HTERT RPE-1 (cell line): Measurements from ENCODE around the gene CYTH1.

Experiments used
- in situ Hi-C: fragments of 300-500 bp; cut with MboI; formaldehyde crosslinking; loops from 4 replicates; pipeline ENCODE4 v1.14.3; 2020; ENCODE audit warnings: low sequenced_read_pairs

Gene CYTH1

DNA sequence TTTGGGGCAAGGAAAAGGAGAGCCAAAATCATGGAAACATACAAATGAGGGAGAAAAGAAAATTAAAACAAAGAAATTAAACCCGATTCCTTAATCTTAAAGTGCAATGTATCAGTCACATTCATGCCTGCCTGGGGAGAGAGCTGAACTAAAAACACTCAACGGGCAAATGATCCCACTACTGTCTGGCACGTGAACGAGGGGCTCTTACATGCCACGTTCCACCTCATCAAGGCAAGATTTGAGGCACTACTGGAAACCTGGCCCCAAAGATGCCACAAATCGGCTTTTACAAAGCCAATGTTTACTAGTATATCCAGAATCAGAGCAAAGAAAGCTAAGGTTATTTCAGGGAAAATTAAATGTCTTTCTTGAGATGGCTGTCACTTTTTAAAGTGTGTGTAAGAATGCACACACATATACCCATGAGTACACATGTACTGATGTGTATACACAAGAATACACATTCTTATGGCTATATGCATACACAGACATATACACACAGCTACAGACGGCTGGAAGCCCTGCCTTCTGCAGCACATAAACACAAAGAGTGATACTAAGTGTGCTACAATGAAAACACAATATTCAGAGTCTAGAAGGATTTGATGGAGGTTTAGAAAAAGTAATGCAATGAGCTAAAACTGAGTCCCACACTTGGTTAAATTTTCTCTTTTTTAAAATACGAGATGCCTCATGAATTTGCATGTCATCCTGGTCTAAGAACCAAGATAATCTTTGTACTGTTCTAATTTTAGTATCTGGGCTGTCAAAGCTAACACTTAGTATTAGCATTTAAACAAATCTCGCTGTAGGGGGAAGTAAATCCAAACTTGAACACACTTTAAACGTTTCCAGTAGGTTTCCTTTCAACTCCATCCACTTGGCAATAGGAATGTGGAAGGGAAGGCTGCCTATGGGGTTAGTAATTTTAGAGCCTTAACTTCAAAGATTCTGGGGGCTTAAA is 85.8 kb downstream of the CYTH1 start:
- in situ Hi-C loops, result no loop called here

- in situ Hi-C loops, result no loop called here
Measured at GRCh38 chr17:78694805-78695531, 87.1 kb downstream of the CYTH1 start.

GRCh38 chr17:78693346-78694083 is 88.6 kb downstream of the CYTH1 start:
- in situ Hi-C loops, result no loop called here

GRCh38 chr17:78692460-78693010 is 89.5 kb downstream of the CYTH1 start:
- in situ Hi-C loops, result no loop called here

GRCh38 chr17:78689029-78689428 is 93.0 kb downstream of the CYTH1 start:
- in situ Hi-C loops, result no loop called here

DNA sequence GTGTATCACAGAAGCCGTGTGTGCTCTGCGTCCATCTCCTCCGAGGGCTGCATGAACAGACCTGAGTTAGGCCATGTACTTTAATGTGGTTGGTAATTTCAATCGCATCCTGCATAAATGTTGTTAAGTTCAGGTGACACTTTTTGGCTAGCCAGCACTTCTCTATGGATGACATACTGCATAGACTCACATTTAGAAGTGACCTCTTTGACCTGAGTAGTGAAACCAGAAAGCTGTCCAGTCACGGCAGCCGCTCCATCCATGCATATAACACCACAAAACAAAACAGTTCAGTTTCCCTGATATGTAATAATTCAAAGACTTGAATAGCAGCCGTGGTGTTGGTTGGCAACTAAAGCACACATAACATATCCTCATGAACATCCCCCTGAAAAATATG is 94.1 kb downstream of the CYTH1 start:
- in situ Hi-C loops, result no loop called here

GRCh38 chr17:78687125-78687524 is 94.9 kb downstream of the CYTH1 start:
- in situ Hi-C loops, result no loop called here

DNA sequence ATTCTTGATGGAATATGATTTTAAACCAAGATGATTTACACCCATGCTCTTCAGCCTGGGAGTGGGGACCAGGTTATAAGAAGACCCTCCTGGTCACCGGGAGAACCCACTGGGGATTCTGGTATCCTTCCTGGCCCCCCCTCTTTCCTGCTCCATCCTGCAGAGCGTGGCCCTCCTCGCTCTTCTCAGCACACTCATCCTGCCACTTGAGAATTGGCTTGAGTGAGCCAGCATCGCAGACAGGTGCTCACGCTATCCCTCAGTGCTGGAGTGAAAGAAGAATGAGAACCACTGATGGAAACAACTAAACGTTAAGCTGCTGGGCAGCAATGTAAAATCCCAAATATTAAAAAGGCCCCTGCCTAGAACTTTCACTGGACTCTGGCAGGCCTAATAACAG is 98.0 kb downstream of the CYTH1 start:
- in situ Hi-C loops, result no loop called here

DNA sequence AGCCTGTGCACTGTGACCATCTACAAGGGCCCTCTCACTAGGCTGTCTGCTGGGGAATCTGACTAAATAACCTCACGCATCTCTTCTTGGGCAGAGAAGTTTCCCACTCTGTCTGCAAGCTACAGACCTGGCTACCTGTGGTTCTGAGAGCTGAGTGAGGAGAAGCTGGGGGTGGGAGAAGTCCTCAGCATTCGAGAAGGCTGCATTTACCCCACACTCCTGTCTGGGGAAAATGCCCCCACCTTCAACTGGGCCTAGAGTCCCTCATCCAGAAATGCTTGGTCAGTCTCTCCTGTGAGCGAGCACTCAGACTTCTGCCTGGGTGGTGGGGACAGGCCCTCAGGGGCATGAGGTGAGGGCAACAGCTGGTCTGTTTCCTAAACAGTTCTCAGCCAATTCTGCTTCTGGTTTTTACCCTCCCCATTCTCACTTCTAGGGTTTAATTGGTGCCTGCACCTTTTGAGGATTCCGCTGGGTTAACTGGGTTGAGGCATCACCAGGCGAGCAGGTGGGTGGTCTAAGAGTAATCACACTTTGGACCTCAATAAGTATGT is 98.6 kb downstream of the CYTH1 start:
- in situ Hi-C loops, result no loop called here

DNA sequence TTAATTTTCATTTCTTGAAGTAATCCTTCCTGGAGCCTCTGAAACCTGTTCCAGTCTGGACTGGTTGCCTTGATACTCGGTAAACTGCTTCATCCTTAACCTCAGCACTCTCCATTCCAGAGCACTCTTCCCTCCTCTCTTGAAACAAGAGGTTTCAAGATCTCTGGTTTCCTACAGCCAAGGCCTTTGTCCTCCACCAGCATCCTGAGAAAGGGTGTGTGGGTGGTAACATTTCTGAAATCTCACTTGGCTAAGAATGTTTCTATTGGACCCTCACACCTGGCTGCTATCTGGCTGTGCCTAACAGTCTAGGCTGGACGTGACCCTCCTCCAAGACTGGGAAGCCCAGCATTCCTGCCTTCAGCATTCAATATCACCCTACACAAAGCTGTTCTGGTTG is 99.7 kb downstream of the CYTH1 start:
- in situ Hi-C loops, result no loop called here

GRCh38 chr17:78680436-78680835 is 101.6 kb downstream of the CYTH1 start:
- in situ Hi-C loops, result no loop called here

DNA sequence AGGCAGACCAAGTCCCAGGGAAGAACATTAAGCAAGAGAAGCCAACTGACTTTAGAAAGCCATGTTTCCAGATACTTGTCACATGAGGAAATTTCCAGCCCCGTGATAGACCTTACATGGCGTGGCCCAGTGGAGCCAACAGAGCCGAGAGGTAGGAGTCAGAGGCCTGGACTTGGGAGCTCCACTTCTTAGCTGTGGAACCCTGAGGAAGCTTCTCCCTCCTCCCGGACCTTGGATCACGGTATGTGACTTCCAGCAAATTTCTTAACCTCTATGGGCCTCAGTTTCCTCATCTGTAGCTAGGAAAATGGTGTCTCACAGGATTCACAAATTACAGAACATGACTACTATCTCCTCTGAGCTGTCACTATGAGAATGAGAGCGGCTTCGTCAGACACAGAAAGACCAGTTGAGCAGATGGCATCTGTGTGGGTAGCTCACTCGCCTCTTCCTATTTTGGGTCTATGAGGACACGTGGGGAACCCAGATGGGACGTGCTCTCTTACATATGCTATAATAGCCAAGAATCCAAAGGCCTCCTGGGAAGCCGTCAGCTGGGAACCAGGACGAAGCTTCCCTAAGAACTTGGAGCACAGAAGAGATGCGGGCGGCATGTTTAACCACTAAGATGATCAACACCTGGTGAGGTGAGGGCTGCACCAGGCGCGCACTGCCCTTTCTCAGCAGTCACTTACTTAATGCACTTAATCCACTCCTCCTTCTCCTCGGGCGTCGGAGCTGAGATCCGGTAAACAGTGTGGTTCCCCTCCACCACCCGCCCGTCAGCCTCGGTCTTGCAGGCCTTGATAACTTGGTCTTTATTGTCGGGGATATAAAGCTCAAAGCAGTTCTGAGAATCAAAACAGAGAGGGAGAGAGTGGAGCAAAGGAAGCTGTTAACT is 102.3 kb downstream of the CYTH1 start:
- in situ Hi-C loops, result no loop called here

GRCh38 chr17:78678711-78679110 is 103.4 kb downstream of the CYTH1 start:
- in situ Hi-C loops, result no loop called here

- in situ Hi-C loops, result no loop called here
Measured at GRCh38 chr17:78678222-78678557, 103.9 kb downstream of the CYTH1 start.

DNA sequence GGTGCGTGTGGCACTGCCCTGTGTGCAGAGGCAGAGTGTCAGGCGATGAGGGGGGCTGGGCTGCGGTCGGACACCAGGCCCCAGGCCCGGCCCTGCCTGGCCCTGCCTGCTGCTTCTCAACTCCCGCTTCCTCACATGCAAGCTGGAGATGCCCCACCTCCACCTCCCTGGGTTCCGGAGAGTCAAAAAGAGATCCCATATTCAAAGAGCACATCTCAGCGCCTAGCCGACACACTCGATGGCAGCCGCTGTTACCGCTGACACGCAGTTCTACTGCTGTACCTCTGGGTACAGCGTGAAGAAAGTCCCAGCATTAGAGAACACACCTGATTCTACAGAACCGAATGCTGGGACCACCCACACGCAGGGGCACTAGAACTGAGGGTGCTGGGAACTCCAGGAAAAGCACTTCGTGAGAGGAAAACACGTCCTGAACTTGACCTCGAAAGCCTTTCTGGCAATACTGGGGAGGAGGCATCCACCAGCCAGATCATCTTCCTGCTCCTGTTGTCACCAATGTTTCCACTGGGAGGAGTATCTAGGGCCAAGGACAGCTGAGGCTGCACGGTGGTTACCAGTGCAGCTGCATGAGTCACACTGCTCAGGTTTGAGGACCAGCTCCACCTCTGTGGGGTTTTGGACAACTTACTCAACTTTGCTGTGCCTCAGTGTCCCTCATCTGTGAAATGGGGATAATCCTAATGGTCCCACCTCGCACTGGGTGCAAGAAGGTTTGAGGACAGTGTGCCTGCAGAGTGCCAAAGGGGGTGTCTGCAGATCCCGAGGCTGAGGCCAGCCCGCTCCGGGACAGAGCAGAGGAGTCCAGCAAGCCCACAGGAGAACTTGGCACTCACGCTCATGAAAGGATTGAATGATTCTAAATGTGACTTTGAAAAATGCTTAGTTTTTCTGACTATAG is 104.5 kb downstream of the CYTH1 start:
- in situ Hi-C loops, result no loop called here

DNA sequence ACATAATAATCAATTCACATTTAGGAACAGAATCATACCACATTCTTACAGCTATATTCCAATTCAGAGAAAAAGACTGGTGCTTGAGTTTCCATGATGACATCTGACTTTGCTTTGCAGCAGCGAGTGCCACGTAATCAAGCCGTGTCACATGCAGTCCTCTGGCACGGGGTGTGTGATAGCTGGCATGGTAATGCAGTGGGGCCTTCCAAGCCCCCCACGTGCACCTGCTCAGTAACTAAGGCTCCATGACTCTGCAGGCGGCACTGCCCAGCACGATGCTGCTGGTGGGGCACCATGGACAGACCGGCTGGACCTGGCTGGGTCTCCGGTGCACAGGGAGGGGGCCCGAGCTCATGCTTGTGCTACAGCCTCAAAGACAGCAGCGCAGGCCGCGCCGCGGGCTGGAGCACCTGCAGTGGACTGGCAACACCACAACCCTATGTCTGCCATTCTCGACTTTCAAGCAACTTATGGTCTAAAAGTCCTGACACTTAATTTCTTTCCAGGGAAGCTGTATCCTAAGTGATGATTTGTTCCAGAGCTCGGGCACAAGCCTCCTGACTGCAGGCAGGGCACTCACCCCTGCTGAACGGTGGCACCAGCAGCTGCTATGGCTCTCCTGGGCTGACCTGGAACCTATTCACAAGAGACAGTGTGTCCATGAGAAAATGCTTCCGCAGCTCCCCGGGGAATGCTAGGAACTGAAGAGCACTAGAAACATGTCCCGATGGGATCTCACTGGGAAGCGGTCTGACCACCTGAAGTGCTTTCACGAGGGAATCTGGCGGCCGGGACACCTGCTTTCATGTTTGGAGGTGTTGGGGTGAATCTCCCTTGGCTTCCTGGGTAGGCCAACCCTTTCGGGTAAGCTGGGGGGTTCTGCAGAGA is 105.4 kb downstream of the CYTH1 start:
- in situ Hi-C loops, result no loop called here

- in situ Hi-C loops, result no loop called here
Measured at GRCh38 chr17:78675836-78676235, 106.2 kb downstream of the CYTH1 start.

- in situ Hi-C loops, result no loop called here
Measured at GRCh38 chr17:78675316-78675616, 106.8 kb downstream of the CYTH1 start.
